H9 (cell line): ENCODE measurements around the gene KLF15. TPM values are rescaled to one million over a fixed set of nuclear protein-coding genes. Genes with fewer than 3 reads are reported as not detected.

Source experiments
- DNase-seq: peaks from one replicate; pipeline ENCODE4 v3.0.0-alpha.2; 2017
- H2AFZ ChIP-seq: one replicate; pipeline ENCODE4 v1.6.1; 2013; ENCODE audit warnings: mild to moderate bottlenecking, low read length, control low read depth, moderate library complexity
- H2AK5ac ChIP-seq: 2 replicates; pipeline ENCODE4 v1.6.1; 2013; ENCODE audit warnings: low read length, control low read depth, mixed read lengths; ENCODE audit not compliant: insufficient read length
- H2BK120ac ChIP-seq: one replicate; pipeline ENCODE4 v1.6.1; 2013; ENCODE audit warnings: low read depth, mild to moderate bottlenecking, low read length, control low read depth, inconsistent platforms; ENCODE audit not compliant: poor library complexity, severe bottlenecking
- H2BK12ac ChIP-seq: 2 replicates; pipeline ENCODE4 v1.6.1; 2013; ENCODE audit warnings: low read length, control low read depth, mixed read lengths, low read depth; ENCODE audit not compliant: insufficient read length
- H2BK15ac ChIP-seq: 2 replicates; pipeline ENCODE4 v1.6.1; 2013; ENCODE audit warnings: low read depth, low read length, control low read depth
- H2BK20ac ChIP-seq: one replicate; pipeline ENCODE4 v1.6.1; 2013; ENCODE audit warnings: low read depth, mild to moderate bottlenecking, low read length, control low read depth, inconsistent platforms; ENCODE audit not compliant: poor library complexity, severe bottlenecking
- H2BK5ac ChIP-seq: 2 replicates; pipeline ENCODE4 v1.6.1; 2013; ENCODE audit warnings: low read length, control low read depth, mixed read lengths; ENCODE audit not compliant: insufficient read length
- H3K14ac ChIP-seq: 2 replicates; pipeline ENCODE4 v1.6.1; 2013; ENCODE audit warnings: low read length, control low read depth; ENCODE audit not compliant: insufficient read depth
- H3K18ac ChIP-seq: 2 replicates; pipeline ENCODE4 v1.6.1; 2013; ENCODE audit warnings: low read depth, mild to moderate bottlenecking, mixed read lengths, low read length, control low read depth; ENCODE audit not compliant: insufficient read length
- H3K23ac ChIP-seq: 2 replicates; pipeline ENCODE4 v1.6.1; 2013; ENCODE audit warnings: low read length, control low read depth, mixed read lengths, low read depth; ENCODE audit not compliant: insufficient read length
- H3K23me2 ChIP-seq: 2 replicates; pipeline ENCODE4 v1.6.1; 2013; ENCODE audit warnings: low read depth, mild to moderate bottlenecking, mixed read lengths, low read length, control low read depth; ENCODE audit not compliant: insufficient read length, poor library complexity, severe bottlenecking
- H3K27ac ChIP-seq: 2 replicates; pipeline ENCODE4 v1.5.1; 2013; ENCODE audit warnings: low read length, control low read depth, mixed read lengths, low read depth; ENCODE audit not compliant: insufficient read length
- H3K27me3 ChIP-seq: 2 replicates; pipeline ENCODE4 v1.6.1; 2013; ENCODE audit warnings: low read length, control low read depth, inconsistent platforms; ENCODE audit not compliant: insufficient read depth
- H3K4ac ChIP-seq: 2 replicates; pipeline ENCODE4 v1.6.1; 2013; ENCODE audit warnings: low read depth, mild to moderate bottlenecking, control low read depth, inconsistent platforms, low read length, moderate library complexity
- H3K4me1 ChIP-seq: 2 replicates; pipeline ENCODE4 v1.6.1; 2013; ENCODE audit warnings: low read length, control low read depth, inconsistent platforms; ENCODE audit not compliant: insufficient read depth
- H3K4me2 ChIP-seq: 2 replicates; pipeline ENCODE4 v1.6.1; 2013; ENCODE audit warnings: low read length, control low read depth, mixed read lengths; ENCODE audit not compliant: insufficient read length, insufficient read depth
- H3K56ac ChIP-seq: 2 replicates; pipeline ENCODE4 v1.6.1; 2013; ENCODE audit warnings: low read depth, mild to moderate bottlenecking, mixed read lengths, low read length, control low read depth; ENCODE audit not compliant: insufficient read length
- H3K79me1 ChIP-seq: 2 replicates; pipeline ENCODE4 v1.6.1; 2013; ENCODE audit warnings: low read depth, mild to moderate bottlenecking, moderate library complexity, low read length, control low read depth, inconsistent platforms; ENCODE audit not compliant: insufficient read depth, poor library complexity, severe bottlenecking
- H3K79me2 ChIP-seq: 2 replicates; pipeline ENCODE4 v1.6.1; 2013; ENCODE audit warnings: low read length, control low read depth, inconsistent platforms; ENCODE audit not compliant: insufficient read depth
- H3K9ac ChIP-seq: 2 replicates; pipeline ENCODE4 v1.6.1; 2013; ENCODE audit warnings: low read length, control low read depth, mixed read lengths; ENCODE audit not compliant: insufficient read length; ENCODE audit errors: extremely low read depth
- H3K9me3 ChIP-seq: one replicate; pipeline ENCODE4 v1.6.1; 2013; ENCODE audit warnings: low read depth, low read length, inconsistent platforms; ENCODE audit not compliant: control insufficient read depth
- H3T11ph ChIP-seq: one replicate; pipeline ENCODE4 v1.6.1; 2013; ENCODE audit warnings: mild to moderate bottlenecking, low read length, control low read depth, inconsistent platforms
- H4K20me1 ChIP-seq: one replicate; pipeline ENCODE4 v1.6.1; 2013; ENCODE audit not compliant: control insufficient read depth, insufficient read length, insufficient read depth
- H4K5ac ChIP-seq: 2 replicates; pipeline ENCODE4 v1.6.1; 2013; ENCODE audit warnings: low read depth, mild to moderate bottlenecking, mixed read lengths, low read length, control low read depth; ENCODE audit not compliant: insufficient read length
- H4K8ac ChIP-seq: replicated peaks from 2 replicates; pipeline ENCODE4 v1.6.1; 2013; ENCODE audit warnings: low read length, control low read depth, mixed read lengths, low read depth; ENCODE audit not compliant: insufficient read length
- H4K91ac ChIP-seq: 2 replicates; pipeline ENCODE4 v1.6.1; 2013; ENCODE audit warnings: low read depth, mild to moderate bottlenecking, moderate library complexity, mixed read lengths, low read length, control low read depth; ENCODE audit not compliant: insufficient read length
- H3K27ac Mint-ChIP-seq, 3 experiments: 2 replicates in 2 of 3; 3 replicates in 1 of 3; pipeline ENCODE4 v1.8.0; 2020 to 2021; ENCODE audit warnings: mixed read lengths in 3 of 3, mild to moderate bottlenecking in 1 of 3, moderate library complexity in 1 of 3
- H3K27me3 Mint-ChIP-seq: 2 replicates; pipeline ENCODE4 v1.8.0; 2021; ENCODE audit warnings: low read depth, mild to moderate bottlenecking, moderate library complexity, mixed read lengths
- H3K36me3 Mint-ChIP-seq, 3 experiments: 2 replicates in 2 of 3; 3 replicates in 1 of 3; pipeline ENCODE4 v1.8.0; 2020 to 2021; ENCODE audit warnings: low read depth in 3 of 3, mixed read lengths in 3 of 3; ENCODE audit not compliant: insufficient read depth in 1 of 3
- H3K4me1 Mint-ChIP-seq, 2 experiments: 2 replicates each; pipeline ENCODE4 v1.8.0; 2020; ENCODE audit warnings: mixed read lengths in 2 of 2
- H3K4me3 Mint-ChIP-seq, 2 experiments: 2 replicates in 1 of 2; 3 replicates in 1 of 2; pipeline ENCODE4 v1.8.0; 2020 to 2021; ENCODE audit warnings: mild to moderate bottlenecking in 2 of 2, mixed read lengths in 2 of 2, moderate library complexity in 1 of 2
- H3K9me3 Mint-ChIP-seq, 2 experiments: 2 replicates in 1 of 2; 3 replicates in 1 of 2; pipeline ENCODE4 v1.8.0; 2020; ENCODE audit warnings: mild to moderate bottlenecking in 2 of 2, mixed read lengths in 2 of 2, moderate library complexity in 1 of 2
- CTCF ChIP-seq: fragments of 200-600 bp; sonication (generic); conservative IDR thresholded peaks from 3 replicates; pipeline ENCODE4 v1.8.0; 2021; ENCODE audit warnings: antibody characterized with exemption, mild to moderate bottlenecking
- WGBS: extraction: QIAGEN DNeasy Blood & Tissue Kit; methylation state at CpG from one replicate; pipeline ENCODE4 v1.1.7; 2013; ENCODE audit warnings: missing lambda C conversion rate, low lambda C conversion rate, mixed read lengths; ENCODE audit not compliant: insufficient read length; ENCODE audit errors: extremely low coverage; 5-methylcytosine and 5-hydroxymethylcytosine counted together
- total RNA-seq: library from RNA; stranded (reverse); gene quantifications from 2 replicates; pipeline ENCODE4 v1.2.1, GENCODE V29; 2021

KLF15 gene
- total RNA-seq, 1 experiment from 2014 or later, result 10.8 TPM

GRCh38 chr3:126402666-126403302, 45.6 kb upstream of the KLF15 start:
- no peak overlapping the region for H3K56ac ChIP-seq
- H3K9ac ChIP-seq, result no peak overlapping the region
- no peak overlapping the region for H3T11ph ChIP-seq
- no peaks in the 10 kb centered on the region for H3K27me3 ChIP-seq
- H2BK5ac ChIP-seq, result no peak overlapping the region
- no peak overlapping the region for H4K91ac ChIP-seq
- H3K14ac ChIP-seq, result no peak overlapping the region
- Mint-ChIP-seq H3K36me3 (peaks cover 0 to 5% (median 0%) of the 10 kb centered on the region in 3 experiments; a peak in 1 of 7 replicates), H3K9me3 (no peaks in the 10 kb centered on the region), H3K27me3 (peaks cover 9% of the 10 kb centered on the region), H3K4me1 (peaks cover 17 to 21% of the 10 kb centered on the region in 2 experiments), H3K4me3 (no peak overlapping the region; a peak in 2 of 5 replicates), H3K27ac (peak overlapping the region in 2 of 3 experiments; percentile 17 to 58; a peak in 2 of 7 replicates)
- no peak overlapping the region for H3K18ac ChIP-seq
- no peak overlapping the region for H4K8ac ChIP-seq
- DNase-seq, result no peak
- no peaks in the 10 kb centered on the region for H3K9me3 ChIP-seq
- H2BK20ac ChIP-seq, result no peak overlapping the region
- no peak overlapping the region for H2BK15ac ChIP-seq
- H3K4ac ChIP-seq, result no peak overlapping the region
- no peak overlapping the region for H2BK12ac ChIP-seq
- no peaks in the 10 kb centered on the region for H3K79me1 ChIP-seq
- H3K27ac ChIP-seq, result no peak overlapping the region
- no peak overlapping the region for H3K23ac ChIP-seq
- H3K4me1 ChIP-seq, result no peaks in the 10 kb centered on the region; the same call in 1 of the 2 replicates
- no peaks in the 10 kb centered on the region for H4K20me1 ChIP-seq
- H3K79me2 ChIP-seq, result no peaks in the 10 kb centered on the region
- no peak for TF ChIP-seq CTCF
- WGBS, result no CpG with 5 or more reads among the region's 12 CpGs
- no peak overlapping the region for H2AK5ac ChIP-seq
- no peaks in the 10 kb centered on the region for H3K23me2 ChIP-seq
- no peak overlapping the region for H3K4me2 ChIP-seq
- H2BK120ac ChIP-seq, result no peak overlapping the region
- H4K5ac ChIP-seq, result no peak overlapping the region
- H2AFZ ChIP-seq, result no peak overlapping the region
